ENCODE results near the gene MAP3K13.
"Not testable (repeated sequence)": the region's sequence is repeated elsewhere in the genome, so short reads cannot be mapped to it uniquely, and the experiment has no call there.

Gene MAP3K13

GRCh38 chr3:185397676-185398075 lies 34.7 kb downstream of the MAP3K13 start:
- no peak for DNase-seq (ENCODE audit: low spot score)

- DNase-seq (ENCODE audit: low spot score), result peak; percentile 18
Observed at GRCh38 chr3:185399737-185400667, 37.1 kb downstream of the MAP3K13 start.

GRCh38 chr3:185400866-185401265 lies 37.9 kb downstream of the MAP3K13 start:
- no peak for DNase-seq (ENCODE audit: low spot score)

- DNase-seq (ENCODE audit: low spot score), result no peak
Observed at GRCh38 chr3:185401319-185401955, 38.5 kb downstream of the MAP3K13 start.

GRCh38 chr3:185402561-185402960 lies 39.6 kb downstream of the MAP3K13 start:
- peak; percentile 63 for DNase-seq (ENCODE audit: low spot score)

- DNase-seq (ENCODE audit: low spot score), result no peak
Observed at GRCh38 chr3:185403002-185403401, 40.1 kb downstream of the MAP3K13 start.

- no peak for DNase-seq (ENCODE audit: low spot score)
Observed at GRCh38 chr3:185405243-185405642, 42.3 kb downstream of the MAP3K13 start.

- DNase-seq (ENCODE audit: low spot score), result no peak
Observed at GRCh38 chr3:185405664-185406063, 42.7 kb downstream of the MAP3K13 start.

- DNase-seq (ENCODE audit: low spot score), result no peak
Observed at GRCh38 chr3:185406121-185406620, 43.2 kb downstream of the MAP3K13 start.

GRCh38 chr3:185409957-185410356 lies 47.0 kb downstream of the MAP3K13 start:
- DNase-seq (ENCODE audit: low spot score), result no peak

- DNase-seq (ENCODE audit: low spot score), result no peak
Observed at GRCh38 chr3:185411133-185411532, 48.2 kb downstream of the MAP3K13 start.

GRCh38 chr3:185416513-185416912 lies 53.6 kb downstream of the MAP3K13 start:
- no peak for DNase-seq (ENCODE audit: low spot score)

- DNase-seq (ENCODE audit: low spot score), result not testable (repeated sequence)
Observed at GRCh38 chr3:185418561-185418977, 55.6 kb downstream of the MAP3K13 start.

GRCh38 chr3:185420762-185421161 lies 57.8 kb downstream of the MAP3K13 start:
- peak; percentile 84 for DNase-seq (ENCODE audit: low spot score)

- DNase-seq (ENCODE audit: low spot score), result no peak
Observed at GRCh38 chr3:185421577-185422232, 58.8 kb downstream of the MAP3K13 start.

- no peak for DNase-seq (ENCODE audit: low spot score)
Observed at GRCh38 chr3:185422677-185423076, 59.7 kb downstream of the MAP3K13 start.

GRCh38 chr3:185423178-185423577 lies 60.2 kb downstream of the MAP3K13 start:
- DNase-seq (ENCODE audit: low spot score), result peak; percentile 44

GRCh38 chr3:185424435-185424834 lies 61.5 kb downstream of the MAP3K13 start:
- DNase-seq (ENCODE audit: low spot score), result no peak

- no peak for DNase-seq (ENCODE audit: low spot score)
Observed at GRCh38 chr3:185430375-185430774, 67.4 kb downstream of the MAP3K13 start.

- DNase-seq (ENCODE audit: low spot score), result no peak
Observed at GRCh38 chr3:185439745-185440466, 77.0 kb downstream of the MAP3K13 start.

GRCh38 chr3:185442031-185442430 lies 79.1 kb downstream of the MAP3K13 start:
- no peak for DNase-seq (ENCODE audit: low spot score)

- DNase-seq (ENCODE audit: low spot score), result no peak
Observed at GRCh38 chr3:185444329-185444728, 81.4 kb downstream of the MAP3K13 start.
